HUES64 (cell line): ENCODE data around the gene LIMK2.

Experiments
- H3K27ac ChIP-seq: 2 replicates; pipeline ENCODE4 v1.7.0; 2013; ENCODE audit warnings: low read depth, low read length, inconsistent platforms
- H3K27me3 ChIP-seq: 2 replicates; pipeline ENCODE4 v1.6.1; 2013; ENCODE audit warnings: mild to moderate bottlenecking, low read length; ENCODE audit not compliant: insufficient read depth
- H3K36me3 ChIP-seq: 2 replicates; pipeline ENCODE4 v1.6.1; 2013; ENCODE audit warnings: mild to moderate bottlenecking, low read length; ENCODE audit not compliant: insufficient read depth
- H3K4me1 ChIP-seq: 2 replicates; pipeline ENCODE4 v1.6.1; 2013; ENCODE audit warnings: mild to moderate bottlenecking, low read length, moderate library complexity; ENCODE audit not compliant: insufficient read depth
- H3K4me3 ChIP-seq: 2 replicates; pipeline ENCODE4 v1.5.1; 2013; ENCODE audit warnings: mild to moderate bottlenecking, low read length, moderate library complexity
- H3K9ac ChIP-seq: 2 replicates; pipeline ENCODE4 v1.6.1; 2013; ENCODE audit warnings: mild to moderate bottlenecking, low read depth, low read length
- H3K9me3 ChIP-seq: 2 replicates; pipeline ENCODE4 v1.6.1; 2013; ENCODE audit warnings: low read depth, low read length; ENCODE audit not compliant: insufficient read depth
- WGBS: fragments of 150-250, 120-280 bp; methylation state at CpG from one replicate; pipeline ENCODE4 v1.1.7; 2013; ENCODE audit warnings: missing lambda C conversion rate; 5-methylcytosine and 5-hydroxymethylcytosine counted together

The LIMK2 gene

GRCh38 chr22:31287818-31288495 is 75.9 kb downstream of the LIMK2 start:
- no peak overlapping the region for H3K27ac ChIP-seq
- H3K4me3 ChIP-seq = no peak overlapping the region

DNA sequence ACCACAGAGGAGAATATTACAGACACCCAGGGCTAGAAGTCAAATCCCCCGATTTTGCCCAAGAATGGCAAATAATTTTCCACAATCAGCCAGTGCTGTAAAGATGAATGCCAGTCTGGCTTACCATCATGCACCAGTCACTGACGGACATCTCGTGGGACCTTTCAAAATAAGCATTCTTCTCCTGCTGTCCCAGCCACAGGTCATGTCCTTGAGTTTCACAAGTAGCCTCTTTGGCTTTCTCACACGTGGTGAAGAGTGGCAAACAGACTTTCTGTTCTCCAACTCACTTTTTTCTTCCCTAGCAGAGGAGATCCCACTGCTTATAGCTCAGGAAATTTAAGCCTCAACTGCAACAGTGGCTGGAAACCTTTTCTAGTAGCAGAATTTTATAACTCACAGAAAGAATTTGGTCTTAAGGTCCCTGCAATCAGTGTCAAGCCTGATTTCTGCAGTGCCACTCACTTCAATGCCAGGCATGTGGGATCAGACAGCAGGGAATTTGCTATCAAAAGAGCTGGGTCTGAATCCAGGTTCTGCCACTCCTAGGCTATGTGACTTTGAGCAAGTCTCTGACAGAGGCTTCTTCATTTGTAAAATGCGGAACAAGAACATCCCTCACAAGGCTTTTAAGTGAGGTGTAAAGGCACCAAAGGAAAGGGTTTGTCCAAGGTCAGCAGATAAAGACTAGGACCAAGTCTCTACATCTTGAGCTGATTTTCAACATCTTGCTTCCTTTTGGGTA is 76.6 kb downstream of the LIMK2 start:
- Histone ChIP-seq H3K4me3 (no peak overlapping the region), H3K9ac (no peak overlapping the region), H3K27ac (no peak overlapping the region), H3K36me3 (no peaks in the 10 kb centered on the region), H3K9me3 (no peaks in the 10 kb centered on the region), H3K4me1 (peaks cover 12% of the 10 kb centered on the region), H3K27me3 (peaks cover 31% of the 10 kb centered on the region)
- WGBS = 74% methylated on average over 5 of the region's 5 CpGs

More at GRCh38 chr22:31287818-31288495, 75.9 kb downstream of the LIMK2 start:
- whole genome bisulfite sequencing = 95% methylated on average over 4 of the region's 6 CpGs
- H3K4me1 ChIP-seq = peaks cover 12% of the 10 kb centered on the region
- H3K27me3 ChIP-seq = peaks cover 31% of the 10 kb centered on the region
- no peak overlapping the region for H3K9ac ChIP-seq
- H3K9me3 ChIP-seq = no peaks in the 10 kb centered on the region
- H3K36me3 ChIP-seq = no peaks in the 10 kb centered on the region

GRCh38 chr22:31289344-31289743 is 77.2 kb downstream of the LIMK2 start:
- 87% methylated on average over 13 of the region's 13 CpGs for WGBS
- Histone ChIP-seq H3K36me3 (no peaks in the 10 kb centered on the region), H3K27ac (no peak overlapping the region), H3K9me3 (no peaks in the 10 kb centered on the region), H3K27me3 (peaks cover 31% of the 10 kb centered on the region), H3K9ac (no peak overlapping the region), H3K4me3 (no peak overlapping the region), H3K4me1 (peaks cover 12% of the 10 kb centered on the region)

GRCh38 chr22:31290494-31291471 is 78.7 kb downstream of the LIMK2 start:
- H3K36me3 ChIP-seq = no peaks in the 10 kb centered on the region
- 1% methylated on average over 94 of the region's 95 CpGs for WGBS
- H3K9ac ChIP-seq = 0 out of 2 replicates have a peak overlapping the region, but pooled peaks have one; percentile 21
- peak overlapping the region; percentile 54 for H3K4me3 ChIP-seq
- H3K27ac ChIP-seq = no peak overlapping the region
- H3K4me1 ChIP-seq = peaks cover 12% of the 10 kb centered on the region
- H3K9me3 ChIP-seq = no peaks in the 10 kb centered on the region
- peaks cover 31% of the 10 kb centered on the region for H3K27me3 ChIP-seq

DNA sequence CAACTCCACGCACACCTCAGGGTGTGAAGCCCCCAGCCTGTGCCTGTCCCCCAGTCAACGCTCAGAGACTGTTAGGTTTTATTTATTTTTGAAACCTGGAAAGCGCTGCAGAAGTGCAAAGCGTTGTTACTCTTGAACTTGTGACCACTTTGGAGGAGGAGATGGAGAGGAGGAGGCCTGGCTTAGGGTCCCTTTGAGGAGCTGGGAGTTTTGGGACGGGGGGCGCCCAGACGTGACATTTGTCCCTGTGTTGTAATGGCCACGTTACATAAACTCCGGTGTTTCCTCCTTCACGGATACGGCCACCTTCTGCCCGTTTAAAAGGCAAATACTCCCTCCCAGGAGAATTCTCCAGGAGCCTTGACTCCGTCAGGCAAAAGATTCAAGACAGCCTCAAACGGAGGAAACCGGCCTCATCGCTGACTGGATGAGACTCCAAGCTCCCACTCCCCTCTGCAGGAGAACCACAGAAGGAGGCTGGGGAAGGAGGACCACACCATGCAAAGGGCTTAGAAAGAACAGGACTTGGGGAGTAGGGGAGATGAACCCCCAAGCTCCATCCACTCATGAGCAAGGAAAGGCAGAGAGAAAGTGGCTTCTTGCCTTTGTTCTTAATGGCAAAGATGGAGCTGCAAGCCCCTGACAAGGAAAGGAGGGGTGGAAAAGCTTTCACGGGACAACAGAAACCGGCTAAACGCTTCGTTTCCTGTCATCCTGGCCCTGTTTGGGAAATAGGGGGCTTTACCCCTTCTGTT is 79.6 kb downstream of the LIMK2 start:
- Histone ChIP-seq H3K9me3 (no peaks in the 10 kb centered on the region), H3K36me3 (no peaks in the 10 kb centered on the region), H3K27ac (no peak overlapping the region), H3K4me1 (peaks cover 12% of the 10 kb centered on the region), H3K9ac (peak overlapping the region; percentile 21; the same call in 1 of the 2 replicates), H3K27me3 (peaks cover 31% of the 10 kb centered on the region), H3K4me3 (peak overlapping the region; percentile 54)
- WGBS = 17% methylated on average over 19 of the region's 20 CpGs

DNA sequence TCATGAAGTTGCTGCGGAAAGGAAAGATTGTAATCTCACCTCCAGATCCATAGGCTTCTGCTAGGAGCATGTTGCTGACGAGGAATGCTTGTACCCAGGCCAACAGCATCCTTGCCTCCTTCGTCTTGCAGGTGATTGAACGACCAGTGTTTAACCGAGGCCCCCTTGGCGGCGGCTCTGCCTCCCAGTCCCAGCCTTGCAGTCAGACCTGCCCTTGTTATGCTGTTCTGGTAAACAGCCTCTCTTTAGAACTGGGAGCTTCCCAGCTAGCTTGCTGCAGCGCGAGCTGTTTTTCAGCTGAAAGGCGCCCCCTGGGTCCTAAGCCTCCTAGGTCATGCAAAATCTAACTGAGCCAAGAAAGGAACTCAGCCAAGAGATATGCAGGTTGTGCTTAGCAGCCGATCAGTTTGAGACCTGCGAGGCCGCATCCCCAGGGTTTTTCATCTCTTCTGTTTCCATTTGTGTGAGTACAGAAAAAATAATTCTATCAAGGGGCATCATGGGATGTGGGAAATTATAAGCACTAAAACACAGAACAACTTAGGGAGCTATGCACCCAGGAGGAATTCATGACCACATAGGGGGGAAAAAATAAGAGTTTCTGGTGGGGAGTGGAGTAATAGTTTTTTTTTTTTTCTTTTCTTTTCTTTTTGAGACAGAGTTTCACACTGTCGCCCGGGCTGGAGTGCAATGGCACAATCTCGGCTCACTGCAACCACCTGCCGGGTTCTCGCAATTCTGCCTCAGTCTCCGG is 80.3 kb downstream of the LIMK2 start, which contains the start of gene PIK3IP1:
PIK3IP1 (minus strand) TSS at position 253 of the 754 bp plus-strand sequence; CDS start at position 109, 144 bp downstream.
- H3K9me3 ChIP-seq = no peaks in the 10 kb centered on the region
- peak within 1 kb of the TSS; percentile 21; the same call in 1 of the 2 replicates for H3K9ac ChIP-seq
- H3K27me3 ChIP-seq = peaks cover 31% of the 10 kb centered on the region
- H3K27ac ChIP-seq = no peak within 1 kb of the TSS
- H3K4me1 ChIP-seq = peaks cover 12% of the 10 kb centered on the region
- WGBS = 25% methylated on average over 19 of the region's 19 CpGs
- peak within 1 kb of the TSS; percentile 54 for H3K4me3 ChIP-seq
- no peaks in the 10 kb centered on the region for H3K36me3 ChIP-seq

DNA sequence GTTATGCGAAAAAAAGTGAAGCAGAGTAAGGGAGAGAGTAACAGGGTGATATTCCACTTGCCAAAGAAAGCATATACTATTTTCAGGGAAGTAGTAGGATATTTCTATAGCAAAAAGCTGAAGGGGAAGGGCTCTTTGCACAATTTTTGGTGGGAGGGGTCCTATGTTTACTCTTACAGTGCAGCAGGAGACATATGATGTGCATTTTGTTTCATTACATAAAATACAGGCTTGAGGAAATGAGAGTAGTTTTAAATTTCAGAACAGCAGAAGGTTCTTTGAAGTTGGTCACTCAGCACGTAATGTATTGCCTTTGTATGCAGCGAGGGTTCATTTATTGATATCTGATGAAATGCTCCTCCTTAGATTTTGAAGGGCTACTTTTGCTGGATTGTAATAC is 83.3 kb downstream of the LIMK2 start:
- H3K9me3 ChIP-seq = no peaks in the 10 kb centered on the region
- no peaks in the 10 kb centered on the region for H3K36me3 ChIP-seq
- peaks cover 16% of the 10 kb centered on the region for H3K27me3 ChIP-seq
- H3K27ac ChIP-seq = no peak overlapping the region
- H3K4me3 ChIP-seq = no peak overlapping the region
- H3K4me1 ChIP-seq = peaks cover 12% of the 10 kb centered on the region
- 94% methylated on average over 3 of the region's 3 CpGs for WGBS
- no peak overlapping the region for H3K9ac ChIP-seq

GRCh38 chr22:31295831-31296657 is 83.9 kb downstream of the LIMK2 start:
- Histone ChIP-seq H3K27ac (no peak overlapping the region), H3K4me1 (peaks cover 12% of the 10 kb centered on the region), H3K9me3 (no peaks in the 10 kb centered on the region), H3K9ac (no peak overlapping the region), H3K27me3 (peaks cover 11% of the 10 kb centered on the region), H3K4me3 (no peak overlapping the region), H3K36me3 (no peaks in the 10 kb centered on the region)
- 89% methylated on average over 4 of the region's 5 CpGs for WGBS

DNA sequence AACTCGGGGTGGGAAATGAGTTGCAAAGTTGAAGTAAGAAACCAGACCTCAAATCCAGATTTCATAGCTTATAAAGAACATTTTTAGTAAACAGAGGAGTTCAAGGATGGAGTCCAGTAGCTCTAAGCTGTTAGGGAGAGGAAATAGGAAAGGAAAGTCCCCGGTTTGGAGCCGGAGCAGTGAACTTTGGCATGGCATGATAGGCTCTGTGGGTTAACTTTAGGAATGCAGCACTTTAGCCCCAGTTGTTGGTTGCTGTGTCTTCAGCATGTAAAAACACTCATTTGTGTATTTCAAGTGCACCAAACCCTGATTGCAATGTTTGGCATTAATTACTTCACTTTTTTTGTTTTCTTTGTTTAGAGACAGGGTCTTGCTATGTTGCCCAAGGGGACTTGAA is 88.8 kb downstream of the LIMK2 start:
- 85% methylated on average over 3 of the region's 3 CpGs for WGBS
- H3K9ac ChIP-seq = no peak overlapping the region
- H3K4me3 ChIP-seq = no peak overlapping the region

More for the DNA sequence above, 88.8 kb downstream of the LIMK2 start:
- Histone ChIP-seq H3K27me3 (no peaks in the 10 kb centered on the region), H3K9me3 (no peaks in the 10 kb centered on the region), H3K27ac (no peak overlapping the region), H3K4me1 (no peaks in the 10 kb centered on the region), H3K36me3 (no peaks in the 10 kb centered on the region)
